ENCODE results near the gene DSCAM. TPM values are rescaled to one million over a fixed set of nuclear protein-coding genes. Genes with fewer than 3 reads are reported as not detected.

Gene DSCAM
- polyA plus RNA-seq, 4 donors, result under 0.01 to 0.22 (median 0.13) TPM; not detected in 1

DNA sequence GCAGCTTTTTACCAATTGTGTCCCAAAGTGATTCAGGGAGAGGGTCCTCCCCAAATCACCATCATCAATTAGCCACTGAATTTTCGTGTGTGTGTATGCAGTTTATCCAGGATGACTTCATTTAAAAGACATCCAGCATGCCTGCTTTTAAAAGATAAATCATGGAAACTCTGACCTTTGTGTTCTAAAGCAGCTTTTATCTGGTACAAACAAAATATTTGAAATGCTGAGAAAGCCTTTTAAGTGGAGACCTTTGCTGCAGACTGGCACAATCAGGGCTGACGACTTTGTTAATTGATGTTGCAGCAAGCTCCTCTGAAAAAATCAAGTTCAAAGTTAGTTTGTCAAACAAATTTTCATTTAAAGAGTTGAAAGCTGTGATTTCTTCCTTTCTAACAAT is 875.0 kb downstream of the DSCAM start:
- Histone ChIP-seq H3K36me3 (ENCODE audit: control insufficient read depth in 3 of 3, insufficient read depth in 2 of 3, low read depth in 1 of 3, low read length in 3 of 3) (no peaks in the 10 kb centered on the region), H3K27ac (ENCODE audit: low read depth in 1 of 3, low read length in 2 of 3) (no peak overlapping the region), H3K4me3 (ENCODE audit: low read depth in 1 of 3, low read length in 3 of 3) (no peak overlapping the region), H3K4me1 (ENCODE audit: control insufficient read depth in 3 of 3, insufficient read depth in 2 of 3, low read depth in 1 of 3, low read length in 2 of 3) (no peaks in the 10 kb centered on the region), H3K27me3 (ENCODE audit: control insufficient read depth in 3 of 3, insufficient read depth in 3 of 3, low read length in 3 of 3) (no peaks in the 10 kb centered on the region), H3K9me3 (ENCODE audit: control insufficient read depth in 2 of 2, insufficient read depth in 1 of 2, low read depth in 1 of 2, low read length in 1 of 2) (peaks cover 0 to 3% of the 10 kb centered on the region in 2 donors)
- DNase-seq, result no peak
- 5 to 16% (median 13%) methylated on average over 2 of the region's 2 CpGs for WGBS, 3 donors
- FAIRE-seq, result no peak

DNA sequence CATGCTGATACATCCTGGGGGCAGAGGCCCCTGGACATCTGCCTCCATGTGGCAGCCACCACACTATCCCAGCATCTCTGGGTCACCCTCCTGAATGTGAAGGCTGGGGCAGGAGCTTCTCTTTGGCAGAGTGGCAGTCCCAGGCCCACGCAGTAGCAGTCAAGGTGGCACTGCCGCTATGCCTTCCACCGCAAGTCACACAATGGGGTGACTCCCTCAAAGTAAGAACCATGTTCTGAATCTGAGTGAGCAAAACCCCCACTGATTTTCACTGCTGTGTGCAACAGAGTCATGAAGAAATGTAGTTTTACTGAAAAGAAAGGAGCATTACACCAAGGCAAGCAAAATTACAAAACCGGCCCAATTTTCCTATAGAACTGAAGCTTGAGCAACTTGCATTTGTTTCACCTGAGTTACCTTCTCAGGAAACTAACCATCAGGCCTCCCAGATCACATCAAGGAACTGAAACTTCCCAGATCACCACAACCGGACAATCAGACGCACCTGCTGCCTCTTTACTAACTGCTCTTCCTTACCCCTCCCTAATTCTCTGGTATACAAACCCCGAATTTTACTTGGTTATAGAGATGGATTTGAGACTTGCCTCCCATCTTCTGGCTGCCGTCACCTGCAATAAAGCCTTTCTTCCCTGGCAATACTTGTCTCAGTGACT is 877.1 kb downstream of the DSCAM start:
- DNase-seq, result no peak
- H3K36me3 ChIP-seq (ENCODE audit: control insufficient read depth in 3 of 3, insufficient read depth in 2 of 3, low read depth in 1 of 3, low read length in 3 of 3), result no peaks in the 10 kb centered on the region
- H3K27me3 ChIP-seq (ENCODE audit: control insufficient read depth in 3 of 3, insufficient read depth in 3 of 3, low read length in 3 of 3), result no peaks in the 10 kb centered on the region
- no peak overlapping the region for H3K27ac ChIP-seq (ENCODE audit: low read depth in 1 of 3, low read length in 2 of 3)
- no peaks in the 10 kb centered on the region for H3K4me1 ChIP-seq (ENCODE audit: control insufficient read depth in 3 of 3, insufficient read depth in 2 of 3, low read depth in 1 of 3, low read length in 2 of 3)
- H3K4me3 ChIP-seq (ENCODE audit: low read depth in 1 of 3, low read length in 3 of 3), result no peak overlapping the region
- FAIRE-seq, result no peak
- 72 to 77% (median 76%) methylated on average over 8 of the region's 8 CpGs for WGBS, 3 donors
- H3K9me3 ChIP-seq (ENCODE audit: control insufficient read depth in 2 of 2, insufficient read depth in 1 of 2, low read depth in 1 of 2, low read length in 1 of 2), result peaks cover 0 to 11% of the 10 kb centered on the region in 2 donors

DNA sequence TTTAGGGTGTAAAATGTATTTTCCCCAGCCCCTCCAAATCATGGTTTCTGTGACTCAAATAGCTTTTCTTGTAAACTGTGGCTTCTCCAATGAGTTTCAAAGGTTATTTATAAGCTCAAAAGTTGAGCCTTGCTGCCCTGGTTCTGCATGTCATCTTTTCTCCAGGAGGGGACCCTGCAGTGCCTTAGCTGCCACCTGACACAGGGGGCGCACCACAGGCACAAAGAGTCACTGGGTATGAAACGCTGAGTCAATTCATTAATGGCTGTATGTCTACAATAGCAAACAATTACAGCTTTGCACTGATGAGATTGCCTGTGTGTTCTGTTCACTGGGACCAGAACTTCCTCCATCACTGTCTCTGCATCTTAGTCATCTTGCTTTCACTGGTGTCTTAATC is 878.9 kb downstream of the DSCAM start:
- Histone ChIP-seq H3K9me3 (ENCODE audit: control insufficient read depth in 2 of 2, insufficient read depth in 1 of 2, low read depth in 1 of 2, low read length in 1 of 2) (peaks cover 0 to 11% of the 10 kb centered on the region in 2 donors), H3K4me1 (ENCODE audit: control insufficient read depth in 3 of 3, insufficient read depth in 2 of 3, low read depth in 1 of 3, low read length in 2 of 3) (no peaks in the 10 kb centered on the region), H3K27ac (ENCODE audit: low read depth in 1 of 3, low read length in 2 of 3) (no peak overlapping the region), H3K4me3 (ENCODE audit: low read depth in 1 of 3, low read length in 3 of 3) (no peak overlapping the region), H3K36me3 (ENCODE audit: control insufficient read depth in 3 of 3, insufficient read depth in 2 of 3, low read depth in 1 of 3, low read length in 3 of 3) (no peaks in the 10 kb centered on the region), H3K27me3 (ENCODE audit: control insufficient read depth in 3 of 3, insufficient read depth in 3 of 3, low read length in 3 of 3) (no peaks in the 10 kb centered on the region)
- WGBS, 3 donors, result 87 to 95% (median 89%) methylated on average over 2 of the region's 2 CpGs
- DNase-seq, result no peak
- FAIRE-seq, result no peak

DNA sequence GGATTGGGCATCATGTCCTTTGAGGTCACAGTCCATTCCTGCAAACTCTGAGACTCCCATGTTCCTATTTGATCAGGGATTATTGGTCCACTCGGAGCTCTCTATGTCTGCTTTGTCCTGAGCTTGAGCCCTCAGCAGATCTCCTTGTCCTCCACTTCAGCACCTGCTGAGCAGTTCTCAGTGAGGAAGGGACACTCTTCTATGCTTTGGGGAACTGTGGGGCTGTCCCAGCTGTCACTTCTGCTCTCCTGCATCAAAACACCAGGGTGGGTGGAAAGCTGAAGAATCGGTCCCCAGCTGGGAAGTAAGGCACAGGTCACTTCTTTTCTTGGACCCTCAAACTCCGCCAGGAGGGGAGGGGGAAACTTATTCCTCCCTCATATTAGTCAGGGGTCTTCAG is 880.2 kb downstream of the DSCAM start:
- H3K9me3 ChIP-seq (ENCODE audit: control insufficient read depth in 2 of 2, insufficient read depth in 1 of 2, low read depth in 1 of 2, low read length in 1 of 2), result peaks cover 0 to 11% of the 10 kb centered on the region in 2 donors
- no peaks in the 10 kb centered on the region for H3K36me3 ChIP-seq (ENCODE audit: control insufficient read depth in 3 of 3, insufficient read depth in 2 of 3, low read depth in 1 of 3, low read length in 3 of 3)
- no peaks in the 10 kb centered on the region for H3K27me3 ChIP-seq (ENCODE audit: control insufficient read depth in 3 of 3, insufficient read depth in 3 of 3, low read length in 3 of 3)
- H3K4me1 ChIP-seq (ENCODE audit: control insufficient read depth in 3 of 3, insufficient read depth in 2 of 3, low read depth in 1 of 3, low read length in 2 of 3), result no peaks in the 10 kb centered on the region
- no peak for DNase-seq
- H3K4me3 ChIP-seq (ENCODE audit: low read depth in 1 of 3, low read length in 3 of 3), result no peak overlapping the region
- H3K27ac ChIP-seq (ENCODE audit: low read depth in 1 of 3, low read length in 2 of 3), result no peak overlapping the region
- FAIRE-seq, result no peak
- WGBS, 3 donors, result 75 to 80% (median 77%) methylated on average over 3 of the region's 3 CpGs

DNA sequence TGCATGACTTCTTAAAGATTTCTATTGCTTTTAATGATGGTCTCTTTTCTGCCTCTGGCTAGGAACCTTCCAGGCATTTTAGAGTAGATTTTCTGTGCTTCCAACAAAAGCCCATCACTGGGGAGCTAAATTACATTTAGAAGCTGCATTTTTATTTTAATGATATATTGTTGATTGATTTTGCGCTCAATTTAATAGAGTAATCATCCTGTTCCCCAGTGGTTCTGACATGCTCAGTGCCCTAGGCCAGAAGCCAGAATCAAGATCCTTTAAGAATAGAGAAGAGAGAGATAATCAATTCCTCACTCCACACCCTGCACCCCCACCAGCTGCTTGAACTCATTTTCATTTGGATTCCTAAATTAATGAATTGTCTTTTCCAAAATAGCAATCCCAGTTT is 881.9 kb downstream of the DSCAM start:
- 85 to 94% (median 93%) methylated on average over 1 of the region's 1 CpG for WGBS, 3 donors
- DNase-seq (no peak), FAIRE-seq (no peak)
- Histone ChIP-seq H3K36me3 (ENCODE audit: control insufficient read depth in 3 of 3, insufficient read depth in 2 of 3, low read depth in 1 of 3, low read length in 3 of 3) (no peaks in the 10 kb centered on the region), H3K27me3 (ENCODE audit: control insufficient read depth in 3 of 3, insufficient read depth in 3 of 3, low read length in 3 of 3) (no peaks in the 10 kb centered on the region), H3K4me1 (ENCODE audit: control insufficient read depth in 3 of 3, insufficient read depth in 2 of 3, low read depth in 1 of 3, low read length in 2 of 3) (no peaks in the 10 kb centered on the region), H3K27ac (ENCODE audit: low read depth in 1 of 3, low read length in 2 of 3) (no peak overlapping the region), H3K9me3 (ENCODE audit: control insufficient read depth in 2 of 2, insufficient read depth in 1 of 2, low read depth in 1 of 2, low read length in 1 of 2) (peaks cover 0 to 11% of the 10 kb centered on the region in 2 donors), H3K4me3 (ENCODE audit: low read depth in 1 of 3, low read length in 3 of 3) (no peak overlapping the region)

DNA sequence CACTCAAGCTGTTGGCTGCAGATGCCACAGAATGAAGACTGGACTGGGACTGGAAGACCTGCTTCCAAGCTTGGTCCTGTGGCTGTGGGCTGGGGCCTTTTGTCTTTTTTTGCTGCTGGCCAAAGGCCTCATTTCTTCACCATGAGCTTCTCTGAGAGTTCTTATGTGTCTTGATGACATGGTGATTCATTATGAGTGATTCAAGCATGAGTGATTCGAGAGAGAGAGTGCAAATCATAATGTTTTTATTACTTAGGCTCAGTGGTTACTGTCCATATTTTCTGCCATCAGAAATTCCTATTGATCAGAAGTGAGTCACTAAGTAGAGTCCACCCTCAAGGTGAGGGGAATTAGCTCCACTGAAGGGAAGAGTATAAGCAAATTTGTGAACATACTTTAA is 885.7 kb downstream of the DSCAM start:
- H3K27me3 ChIP-seq (ENCODE audit: control insufficient read depth in 3 of 3, insufficient read depth in 3 of 3, low read length in 3 of 3), result no peaks in the 10 kb centered on the region
- no peaks in the 10 kb centered on the region for H3K36me3 ChIP-seq (ENCODE audit: control insufficient read depth in 3 of 3, insufficient read depth in 2 of 3, low read depth in 1 of 3, low read length in 3 of 3)
- FAIRE-seq, result no peak
- WGBS, 3 donors, result 33 to 83% (median 64%) methylated on average over 1 of the region's 1 CpG
- no peak overlapping the region for H3K27ac ChIP-seq (ENCODE audit: low read depth in 1 of 3, low read length in 2 of 3)
- no peak overlapping the region for H3K4me3 ChIP-seq (ENCODE audit: low read depth in 1 of 3, low read length in 3 of 3)
- no peaks in the 10 kb centered on the region for H3K4me1 ChIP-seq (ENCODE audit: control insufficient read depth in 3 of 3, insufficient read depth in 2 of 3, low read depth in 1 of 3, low read length in 2 of 3)
- DNase-seq, result no peak
- peaks cover 0 to 2% of the 10 kb centered on the region in 2 donors for H3K9me3 ChIP-seq (ENCODE audit: control insufficient read depth in 2 of 2, insufficient read depth in 1 of 2, low read depth in 1 of 2, low read length in 1 of 2)

Data from small intestine (tissue), 7 donors.